HG03097 (cell line): ENCODE data around the gene PRKAG2.

Experiments
- ATAC-seq: cut with Tn5 transposase; IDR thresholded peaks from one replicate; pipeline ENCODE4 v1.9.1; 2021; ENCODE audit not compliant: unreplicated experiment, low FRiP score

Gene PRKAG2

DNA sequence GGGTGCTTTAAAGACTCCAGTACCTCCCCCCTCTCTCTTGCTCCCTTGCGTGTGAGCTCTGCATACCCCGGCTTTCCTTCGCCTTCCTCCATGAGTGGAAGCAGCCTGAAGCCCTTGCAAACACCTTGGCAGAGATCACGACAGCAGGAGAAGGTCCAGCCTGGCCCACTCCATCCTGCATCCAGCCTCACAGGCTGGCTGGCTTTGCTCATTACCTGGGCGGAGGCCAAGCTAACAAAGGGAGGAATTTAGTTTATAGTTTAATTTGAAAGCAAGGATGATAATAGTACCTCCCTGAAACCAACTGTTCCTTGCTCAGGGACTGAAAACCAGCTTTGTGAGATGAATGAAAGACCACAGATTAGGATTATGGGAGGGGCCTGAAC, 99.4 kb downstream of the PRKAG2 start:
- no peak for ATAC-seq

DNA sequence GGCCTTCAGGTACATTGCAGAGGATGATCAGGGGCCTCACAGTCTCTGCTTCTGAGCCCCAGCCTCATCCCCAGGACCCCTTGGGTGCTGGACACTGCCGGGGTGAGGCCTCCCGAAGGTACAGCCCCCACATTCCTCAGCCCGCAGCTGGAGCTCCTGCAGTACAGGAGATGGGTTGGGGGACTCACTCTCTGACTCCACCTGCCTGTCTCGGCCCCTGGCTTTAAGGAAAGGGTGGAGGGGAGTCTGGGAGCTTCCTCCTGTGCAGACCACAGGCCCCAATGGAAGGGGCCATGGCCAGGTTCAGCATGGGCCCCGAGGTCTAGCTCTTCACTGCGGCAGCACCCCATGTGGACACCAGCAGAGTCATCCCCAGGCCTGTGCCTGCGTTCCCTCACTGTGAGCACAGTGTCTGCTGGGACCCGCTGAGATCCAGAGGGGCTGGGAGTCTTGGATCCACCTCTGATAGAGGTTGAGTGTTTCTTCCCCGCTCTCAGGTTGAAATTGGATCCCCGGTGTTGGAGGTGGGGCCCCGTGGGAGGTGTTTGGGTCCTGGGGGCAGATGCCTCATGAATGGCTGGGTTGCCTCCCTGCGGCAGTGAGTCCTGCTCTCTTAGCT, 99.9 kb downstream of the PRKAG2 start:
- ATAC-seq = no peak

DNA sequence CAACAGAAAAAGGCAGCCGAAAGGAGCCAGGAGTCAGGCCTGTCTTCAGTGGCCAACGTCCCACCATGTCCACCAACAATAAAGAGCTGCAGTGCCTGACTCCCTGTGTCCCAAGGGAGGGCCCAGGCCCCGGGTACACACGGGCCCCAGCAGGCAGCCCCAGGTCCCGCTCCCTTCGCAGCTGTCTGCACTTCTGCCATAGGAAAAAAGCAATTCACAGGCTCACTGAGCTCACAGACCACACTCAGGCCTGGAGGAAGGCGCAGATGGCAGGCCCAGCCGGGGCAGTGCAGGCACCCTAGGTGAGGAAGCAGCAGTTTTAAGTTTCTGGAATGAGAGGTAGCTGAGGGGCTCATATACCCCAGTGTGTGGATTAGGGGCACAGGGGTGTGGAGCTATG, 100.5 kb downstream of the PRKAG2 start:
- ATAC-seq = no peak

DNA sequence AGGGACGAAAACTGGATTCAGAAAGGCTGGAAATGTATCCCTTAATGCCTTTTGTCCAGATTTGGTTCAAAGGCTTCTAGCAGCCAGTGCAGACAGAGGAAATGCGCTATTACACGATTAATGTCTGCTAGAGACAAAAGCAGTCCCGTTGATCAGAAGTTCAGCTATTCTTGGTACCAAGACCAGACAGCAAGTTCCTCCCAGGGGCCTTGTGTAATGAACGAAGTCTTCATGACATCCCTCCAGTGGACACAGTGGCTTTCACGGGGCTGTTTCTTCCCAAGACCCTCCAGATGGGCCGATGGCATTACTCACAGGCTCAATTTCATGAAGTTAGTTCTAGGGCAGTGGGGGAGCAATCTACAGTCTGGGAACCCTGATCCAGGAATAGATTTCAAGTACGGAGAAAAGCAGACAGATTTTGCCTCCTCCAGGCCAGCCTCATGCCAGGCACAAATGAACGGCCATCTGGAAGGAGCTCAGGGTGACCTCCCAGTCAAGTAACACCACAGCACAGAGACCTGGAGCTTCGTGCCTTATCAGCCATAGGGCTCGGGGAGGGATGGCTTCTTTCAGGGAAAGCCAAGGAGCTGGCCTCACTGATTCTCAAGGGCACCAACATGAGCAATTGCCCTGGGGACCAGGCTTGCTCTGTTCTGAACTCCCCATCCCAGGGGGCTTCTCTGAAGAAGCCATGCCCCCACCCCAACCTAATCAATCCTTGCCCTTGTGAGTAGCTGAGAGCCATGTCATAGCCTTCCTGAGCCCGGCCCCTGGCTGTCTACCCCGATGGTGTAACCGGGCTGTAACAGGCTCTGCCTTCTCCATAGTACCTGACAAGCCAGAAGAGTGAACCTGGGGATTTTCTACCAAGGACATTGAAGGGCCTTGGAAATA, 101.1 kb downstream of the PRKAG2 start:
- ATAC-seq = no peak

DNA sequence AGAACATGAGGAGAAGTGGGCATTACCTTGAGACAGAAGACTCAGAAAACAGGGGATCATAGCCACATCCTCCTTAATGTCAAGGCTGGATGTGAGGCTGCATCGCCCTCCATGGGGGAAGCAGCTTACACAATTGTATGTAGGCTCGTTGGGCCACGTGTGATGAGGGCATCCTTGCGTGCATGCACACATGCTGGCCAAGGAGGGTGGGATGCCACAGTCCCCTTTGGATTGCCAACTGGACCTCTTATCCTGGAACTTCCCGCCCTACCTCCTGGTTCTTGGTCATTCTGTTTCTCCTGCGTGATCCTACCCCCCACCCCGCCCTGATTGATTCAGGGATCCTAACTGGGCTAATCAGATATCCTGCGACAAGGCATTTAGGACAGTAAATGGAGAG, 102.0 kb downstream of the PRKAG2 start:
- no peak for ATAC-seq

DNA sequence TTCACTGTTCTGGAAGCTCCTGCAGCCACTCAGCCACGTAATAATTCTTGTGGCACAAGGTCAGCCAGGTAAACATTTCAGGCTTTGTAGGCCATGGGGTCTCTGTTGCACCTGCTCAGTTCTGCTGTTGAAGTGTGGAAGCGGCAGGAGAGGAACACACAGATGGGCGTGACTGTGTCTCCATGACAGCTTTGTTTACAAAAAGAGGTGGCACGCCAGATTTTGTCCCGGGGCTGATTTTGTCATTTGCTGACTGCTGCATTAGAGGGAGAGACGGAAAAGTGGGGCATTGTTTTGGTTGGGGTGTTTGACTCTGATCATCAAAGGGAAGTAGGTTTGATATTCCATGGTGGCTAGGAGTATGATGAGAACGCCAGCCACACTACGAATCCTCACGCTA, 103.1 kb downstream of the PRKAG2 start:
- ATAC-seq = no peak

DNA sequence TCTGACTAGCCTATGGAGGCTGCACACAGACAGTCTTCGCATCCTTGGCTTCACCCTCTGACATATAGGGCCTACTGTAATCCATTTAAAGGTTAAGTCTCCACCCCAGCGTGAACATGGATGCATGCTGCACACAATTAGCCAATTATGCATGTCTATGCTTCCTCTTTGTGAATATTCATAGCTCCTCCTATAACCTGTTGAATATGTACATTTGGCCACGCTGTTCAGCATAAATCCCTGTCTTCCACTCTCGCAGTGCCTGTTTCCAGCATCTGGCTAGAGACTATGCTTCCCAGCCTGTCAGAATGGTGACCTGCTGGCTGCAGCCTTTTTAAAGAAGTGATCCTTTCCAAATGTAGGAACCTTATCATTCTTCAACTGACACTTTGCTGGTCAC, 106.7 kb downstream of the PRKAG2 start:
- ATAC-seq = no peak

DNA sequence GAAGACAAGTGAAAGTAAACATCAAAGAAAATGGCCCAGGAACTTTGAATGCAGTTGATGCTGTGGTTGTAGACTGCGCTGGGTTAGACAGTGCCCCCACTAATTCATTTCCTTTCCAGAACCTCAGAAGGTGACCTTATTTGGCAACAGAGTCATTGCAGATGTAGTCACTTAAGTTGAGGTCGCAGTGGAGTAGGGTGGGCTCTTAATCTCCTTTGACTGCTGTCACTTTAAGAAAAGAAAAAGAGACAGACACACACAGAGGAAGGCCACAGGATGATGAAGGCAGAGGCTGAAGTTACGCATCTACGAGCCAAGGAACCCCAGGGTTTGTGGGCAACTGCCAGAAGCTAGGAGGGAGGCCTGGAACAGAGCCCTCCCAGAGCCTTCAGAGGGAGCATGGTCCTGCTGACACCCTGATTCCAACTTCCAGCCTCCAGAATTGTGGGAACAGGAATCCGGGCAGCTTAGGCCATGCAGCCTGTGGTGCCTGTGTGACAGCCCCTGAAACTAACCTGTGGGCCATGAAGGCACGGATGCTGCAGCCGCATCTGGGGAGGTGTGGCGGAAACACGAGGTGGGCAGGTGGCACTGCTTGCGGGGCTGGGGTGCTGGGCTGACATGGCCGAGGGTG, 107.6 kb downstream of the PRKAG2 start:
- no peak for ATAC-seq

DNA sequence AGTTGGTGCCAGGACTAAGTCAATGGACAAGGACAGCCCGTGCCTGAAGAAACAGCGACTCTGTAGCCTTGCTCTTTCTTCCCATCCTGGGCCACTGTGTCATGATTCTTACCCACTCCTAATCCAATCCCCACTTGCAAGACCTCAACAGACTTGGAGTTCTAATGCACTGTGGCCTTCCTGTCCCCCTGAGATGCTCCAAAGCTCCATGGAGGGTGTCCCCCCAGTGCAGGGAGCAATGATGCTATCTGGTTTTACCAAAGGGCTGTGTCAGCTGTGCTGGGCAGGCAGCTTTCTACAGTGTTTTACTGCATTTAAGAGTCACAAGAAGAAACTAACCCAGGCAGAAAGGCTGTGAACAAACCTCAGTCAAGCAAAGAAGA, 108.1 kb downstream of the PRKAG2 start:
- ATAC-seq = no peak

DNA sequence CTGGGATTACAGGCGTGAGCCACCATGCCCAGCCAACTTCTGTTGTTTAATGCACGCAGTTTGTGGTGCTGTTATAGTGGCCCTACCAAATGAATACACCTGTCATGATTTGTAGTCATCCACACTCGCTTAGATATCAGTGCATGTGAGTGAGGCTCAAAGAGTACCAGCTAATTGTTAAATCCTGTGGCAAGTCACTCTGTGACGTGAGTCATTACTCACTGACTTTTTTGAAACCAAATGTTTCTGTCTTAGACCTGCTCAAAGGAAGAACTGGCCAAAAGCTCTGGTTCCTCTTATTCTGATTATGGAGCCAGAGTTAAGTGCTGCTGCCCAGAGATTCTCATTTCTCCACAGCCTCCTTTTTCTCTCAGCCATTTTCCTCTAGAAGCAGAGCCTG, 109.4 kb downstream of the PRKAG2 start:
- no peak for ATAC-seq

DNA sequence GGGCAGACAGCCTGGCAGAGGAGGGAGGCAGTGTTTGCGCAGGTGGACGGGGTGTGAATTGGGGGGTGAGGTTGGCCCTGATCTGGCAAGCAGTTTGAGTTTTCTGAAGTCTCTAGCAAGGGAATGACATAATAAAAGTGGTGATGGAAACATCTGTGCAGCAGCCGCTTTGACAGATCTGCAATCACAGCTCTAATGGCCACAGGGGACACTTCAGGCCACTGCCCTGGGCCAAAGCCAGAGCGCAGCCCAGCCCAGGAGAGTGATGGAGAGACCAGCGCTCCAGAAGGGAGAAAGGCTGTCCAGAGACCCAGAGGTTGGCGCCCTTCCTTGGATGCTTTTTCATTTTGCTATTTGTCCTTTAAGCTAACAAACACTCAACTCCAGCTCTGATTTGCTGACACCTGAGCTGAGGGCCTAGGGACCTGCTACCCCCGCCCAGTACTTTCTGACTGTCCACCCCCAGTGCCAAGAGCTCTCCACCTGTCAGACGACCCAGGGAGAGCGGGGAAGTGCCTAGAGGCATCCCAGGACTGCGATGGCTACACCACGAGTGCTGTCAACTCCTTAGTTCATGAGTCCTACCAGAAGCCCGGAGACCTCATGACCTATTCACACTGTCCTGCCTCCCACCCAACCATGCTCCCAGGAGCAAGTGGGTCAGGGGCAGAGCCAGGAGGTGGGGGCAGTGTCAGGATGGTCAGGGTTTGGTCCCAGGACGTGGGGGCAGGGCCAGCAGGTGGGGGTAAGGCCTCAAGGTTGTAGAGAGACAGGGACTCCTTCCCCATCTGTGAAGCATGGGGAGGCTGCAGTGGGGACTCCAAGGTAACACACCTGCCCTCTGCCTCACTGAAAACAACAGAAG, 112.6 kb downstream of the PRKAG2 start:
- ATAC-seq = no peak

DNA sequence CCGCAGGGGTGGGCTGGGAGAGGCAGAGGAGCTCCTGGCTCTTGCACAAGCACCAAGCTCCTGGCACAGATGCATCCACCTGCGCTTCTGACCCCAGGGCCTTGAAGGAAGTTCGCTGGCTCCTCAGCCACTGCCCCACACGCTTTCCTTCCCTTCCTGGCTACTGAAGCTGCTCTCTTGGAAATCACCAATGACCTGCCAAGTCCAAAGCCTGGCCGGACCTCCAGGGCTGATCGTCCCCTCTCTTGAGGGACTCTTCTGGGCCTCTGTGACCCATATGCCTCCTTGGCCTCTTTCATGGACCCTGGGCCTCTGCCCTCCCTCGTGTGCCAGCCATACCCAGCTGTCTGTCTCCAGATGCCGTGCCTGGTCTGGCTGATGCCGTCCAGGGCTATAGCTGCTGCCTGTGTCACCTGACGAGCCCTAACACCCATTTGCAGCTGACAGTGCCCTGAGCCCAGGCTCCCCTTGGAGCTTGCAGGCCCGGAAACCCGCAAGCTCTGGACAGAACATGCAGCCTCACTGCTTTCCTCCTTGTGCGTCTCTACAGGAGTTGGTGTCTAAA, 113.4 kb downstream of the PRKAG2 start:
- ATAC-seq = no peak

DNA sequence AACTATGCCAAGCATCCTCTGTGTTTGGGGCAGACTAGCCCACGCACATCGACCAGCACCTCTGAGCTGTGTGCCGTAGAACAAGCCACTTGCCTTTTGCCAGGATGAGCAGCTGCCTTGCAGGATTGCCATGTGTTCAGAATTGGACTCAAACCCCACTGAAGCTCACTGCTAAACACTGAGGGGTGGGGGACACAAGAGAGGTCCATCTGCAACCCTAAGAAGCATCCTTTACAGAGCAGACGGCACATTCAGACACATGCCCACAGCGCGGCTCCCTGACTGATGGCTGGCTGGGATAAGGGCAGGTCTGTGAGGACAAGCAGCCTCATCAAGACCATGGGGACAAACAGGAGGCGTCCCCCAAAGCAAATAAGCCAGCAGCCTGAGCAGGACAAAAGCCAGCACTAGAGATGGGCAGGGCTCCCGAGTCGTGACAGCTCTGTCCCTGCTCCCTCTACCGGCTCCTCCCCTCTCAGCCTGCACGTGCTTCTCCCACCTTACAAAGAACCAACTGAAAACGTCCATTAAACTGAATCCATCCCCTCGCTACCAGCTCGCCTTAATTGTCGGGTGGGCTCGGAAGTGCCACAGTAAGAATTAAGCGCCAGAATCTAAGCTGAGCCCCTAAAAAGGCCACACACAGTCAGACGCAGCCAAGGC, 114.2 kb downstream of the PRKAG2 start:
- no peak for ATAC-seq

DNA sequence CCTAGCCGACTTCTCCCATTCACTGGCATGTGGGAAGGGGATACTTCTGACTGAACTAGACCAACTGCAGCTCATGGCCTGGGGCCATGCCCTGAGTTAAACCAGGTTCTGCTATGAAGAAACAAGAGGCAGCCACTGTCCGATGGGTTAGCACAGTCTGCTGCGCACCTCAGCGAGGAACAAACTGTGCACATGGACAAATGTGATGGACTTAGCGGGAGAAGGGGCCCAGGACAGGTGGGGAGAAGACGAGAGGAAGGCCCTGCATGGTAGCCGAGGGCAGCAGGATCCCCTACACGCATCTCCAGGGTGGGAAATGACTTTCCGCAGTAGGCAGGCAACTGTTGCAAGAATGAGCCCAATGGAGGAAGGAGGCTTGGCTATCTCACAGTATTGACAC, 115.0 kb downstream of the PRKAG2 start:
- ATAC-seq = no peak

DNA sequence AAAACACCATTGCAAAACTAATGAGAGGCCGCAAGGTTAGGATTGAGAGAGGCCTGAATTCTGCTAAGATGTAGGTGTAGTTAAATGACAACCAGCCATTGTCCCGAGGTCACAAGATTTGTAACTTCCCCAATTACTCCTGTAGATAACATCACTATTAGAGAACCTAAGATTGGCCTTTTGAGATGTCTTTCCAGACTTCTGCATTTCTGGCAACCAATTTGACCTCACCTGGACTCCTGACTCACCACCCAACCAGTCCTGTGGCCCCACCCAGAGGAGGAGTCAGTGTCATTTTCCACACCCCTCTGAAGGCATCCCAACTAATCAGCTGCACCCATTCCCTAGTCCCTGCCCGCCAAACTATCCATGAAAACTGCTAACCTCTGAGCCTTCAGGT, 115.7 kb downstream of the PRKAG2 start:
- no peak for ATAC-seq

DNA sequence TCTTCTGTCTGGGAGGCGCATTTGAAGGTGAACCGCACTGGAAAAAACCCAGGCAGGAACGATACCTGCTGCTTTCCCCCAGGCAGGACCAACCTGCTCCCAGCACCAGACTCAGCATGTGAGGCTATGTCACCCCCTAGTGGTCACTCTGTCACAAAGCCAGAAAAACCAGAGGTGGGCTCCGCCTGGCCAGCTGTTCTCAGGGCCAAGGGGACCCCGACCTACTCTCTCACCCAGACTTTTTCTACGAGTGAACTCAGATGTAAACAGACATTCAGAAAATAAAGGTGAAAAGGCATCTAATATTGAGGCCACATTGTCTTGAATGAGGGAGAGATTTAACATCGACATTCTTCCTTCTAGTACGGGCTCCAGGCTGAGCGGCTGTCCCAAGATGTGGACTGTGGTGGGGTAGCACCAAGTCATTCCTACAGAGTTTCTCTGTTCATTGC, 117.3 kb downstream of the PRKAG2 start:
- no peak for ATAC-seq

DNA sequence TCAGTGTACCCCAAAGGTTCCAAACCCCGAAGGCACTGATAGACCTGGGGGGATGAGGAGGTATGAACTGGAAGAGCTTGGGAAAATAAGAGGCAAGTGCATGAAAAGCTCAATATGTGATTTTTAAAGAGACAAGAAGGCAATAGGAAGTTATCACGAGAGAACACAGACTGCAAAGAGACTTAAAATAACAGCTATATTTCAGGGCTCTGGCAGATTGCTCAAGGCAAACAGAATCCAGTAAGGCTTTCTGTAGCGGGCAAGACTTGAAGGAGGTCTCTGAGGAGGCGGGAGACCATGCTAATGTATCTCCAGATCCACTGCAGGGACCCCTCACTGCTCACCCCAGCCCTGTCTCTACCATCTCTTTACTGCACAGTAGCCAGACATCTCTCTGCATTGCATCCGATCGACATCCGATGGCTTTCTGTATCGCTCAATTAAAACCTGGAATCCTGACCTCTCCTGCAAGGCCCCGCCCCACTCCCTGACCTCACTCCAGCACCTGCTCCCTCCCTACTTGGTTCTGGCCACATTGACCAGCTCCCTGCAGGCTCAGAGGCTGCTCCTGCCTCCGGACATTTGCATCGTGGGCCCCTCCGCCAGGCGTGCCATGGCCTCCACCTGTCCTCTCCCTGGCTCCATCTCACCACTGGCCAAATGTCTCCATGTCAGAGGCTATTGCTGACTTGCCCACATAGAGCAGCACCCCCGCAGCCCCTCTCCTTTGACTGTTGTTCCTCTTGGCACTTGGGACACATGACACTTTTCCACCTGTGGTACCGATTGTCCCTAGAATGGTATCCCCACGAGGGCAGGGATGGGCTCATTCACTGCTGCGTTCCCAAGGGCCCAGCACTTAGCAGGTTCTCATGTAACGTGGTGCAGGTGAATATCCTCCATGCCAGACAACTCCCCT, 118.0 kb downstream of the PRKAG2 start:
- no peak for ATAC-seq

DNA sequence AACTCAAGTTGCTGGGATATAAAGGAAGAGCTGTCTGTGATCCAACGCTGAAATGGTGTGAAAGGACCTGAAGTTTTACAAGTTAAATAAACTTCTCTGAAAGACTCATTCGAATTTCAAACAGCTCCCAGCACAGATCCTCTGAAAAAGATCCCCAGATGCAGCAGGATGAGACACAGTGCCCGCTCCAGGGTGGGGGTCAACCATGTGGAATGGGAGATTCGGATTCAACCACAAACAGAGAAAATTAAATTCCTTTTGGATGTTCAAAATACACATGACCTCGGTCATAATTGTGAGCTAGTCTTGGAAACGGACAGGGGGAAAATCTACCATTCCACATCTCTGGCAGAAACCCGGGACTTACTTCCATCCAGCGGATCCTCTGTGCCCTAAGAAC, 119.6 kb downstream of the PRKAG2 start:
- ATAC-seq = no peak

DNA sequence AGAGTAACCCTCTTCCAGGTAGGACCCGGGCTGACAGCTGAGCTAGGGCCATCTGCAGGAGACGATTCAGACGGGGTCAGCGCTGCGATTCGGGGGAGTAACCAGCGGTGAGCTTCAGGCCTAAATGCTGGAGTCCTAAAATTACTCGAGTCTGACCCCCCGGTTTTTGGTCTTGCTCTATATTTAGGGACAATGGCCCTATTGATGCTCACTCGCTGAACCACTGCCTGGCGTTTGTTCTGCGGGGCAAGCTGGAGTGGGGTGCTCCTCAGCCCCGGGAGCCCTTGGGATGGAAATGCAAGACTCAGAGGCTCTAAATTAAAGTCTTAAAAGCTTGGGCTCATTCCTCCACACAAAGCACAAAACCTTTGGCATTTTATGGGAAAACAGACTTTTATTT, 120.0 kb downstream of the PRKAG2 start:
- no peak for ATAC-seq
